GM19452 (cell line): ENCODE measurements around the gene CASP8AP2.
A peak's percentile ranks its signal among the peaks of the same experiment; 100 is the strongest.
"Not testable (repeated sequence)": the region's sequence is repeated elsewhere in the genome, so short reads cannot be mapped to it uniquely, and the experiment has no call there.

Source experiments
- ATAC-seq: cut with Tn5 transposase; IDR thresholded peaks from one replicate; pipeline ENCODE4 v1.9.1; 2021; ENCODE audit not compliant: unreplicated experiment

The CASP8AP2 gene

GRCh38 chr6:89829472-89830169, at the start of gene CASP8AP2:
CASP8AP2 (plus strand) TSS chr6:89829880.
- ATAC-seq: peak; percentile 97

GRCh38 chr6:89781070-89782034, 48.3 kb upstream of the CASP8AP2 start:
- no peak for ATAC-seq

- ATAC-seq: no peak
Observed at GRCh38 chr6:89782222-89782621, 47.5 kb upstream of the CASP8AP2 start.

GRCh38 chr6:89783293-89783692, 46.4 kb upstream of the CASP8AP2 start:
- not testable (repeated sequence) for ATAC-seq

GRCh38 chr6:89784838-89785237, 44.8 kb upstream of the CASP8AP2 start:
- no peak for ATAC-seq

- ATAC-seq: no peak
Observed at GRCh38 chr6:89786970-89787369, 42.7 kb upstream of the CASP8AP2 start.

- no peak for ATAC-seq
Observed at GRCh38 chr6:89787660-89788328, 41.9 kb upstream of the CASP8AP2 start.

GRCh38 chr6:89789980-89790379, 39.7 kb upstream of the CASP8AP2 start:
- no peak for ATAC-seq

GRCh38 chr6:89790403-89790802, 39.3 kb upstream of the CASP8AP2 start:
- ATAC-seq: no peak

GRCh38 chr6:89792881-89793280, 36.8 kb upstream of the CASP8AP2 start:
- no peak for ATAC-seq

GRCh38 chr6:89793586-89793985, 36.1 kb upstream of the CASP8AP2 start:
- ATAC-seq: no peak

GRCh38 chr6:89794324-89794723, 35.4 kb upstream of the CASP8AP2 start:
- ATAC-seq: no peak

- ATAC-seq: no peak
Observed at GRCh38 chr6:89797317-89797716, 32.4 kb upstream of the CASP8AP2 start.

- no peak for ATAC-seq
Observed at GRCh38 chr6:89799096-89799495, 30.6 kb upstream of the CASP8AP2 start.

GRCh38 chr6:89799756-89800155, 29.9 kb upstream of the CASP8AP2 start:
- no peak for ATAC-seq

GRCh38 chr6:89803271-89803670, 26.4 kb upstream of the CASP8AP2 start:
- ATAC-seq: no peak

GRCh38 chr6:89805814-89806371, 23.8 kb upstream of the CASP8AP2 start:
- ATAC-seq: no peak

GRCh38 chr6:89807581-89807980, 22.1 kb upstream of the CASP8AP2 start:
- ATAC-seq: no peak

- not testable (repeated sequence) for ATAC-seq
Observed at GRCh38 chr6:89813422-89813821, 16.3 kb upstream of the CASP8AP2 start.

- ATAC-seq: no peak
Observed at GRCh38 chr6:89817481-89817880, 12.2 kb upstream of the CASP8AP2 start.

GRCh38 chr6:89818977-89819335, 10.7 kb upstream of the CASP8AP2 start:
- peak; percentile 19 for ATAC-seq
